Epithelial cell of proximal tubule (primary cell): ENCODE results near the gene LGALSL. TPM values are rescaled to one million over a fixed set of nuclear protein-coding genes. Genes with fewer than 3 reads are reported as not detected.

Experiments
- DNase-seq: peaks from one replicate; pipeline ENCODE4 v3.0.0-alpha.2; 2011; ENCODE audit warnings: low read depth
- H3K4me3 ChIP-seq: 2 replicates; pipeline ENCODE4 v1.5.1; 2011; ENCODE audit warnings: low read depth, mild to moderate bottlenecking, low read length
- CTCF ChIP-seq: conservative IDR thresholded peaks from 2 replicates; pipeline ENCODE4 v1.5.1; 2012; ENCODE audit warnings: low read depth, mild to moderate bottlenecking, low read length
- total RNA-seq: library from RNA; depleted of rRNA; stranded (reverse); fragments of >200 nt; gene quantifications from 2 replicates; pipeline ENCODE4 v1.2.3, GENCODE V29; 2015

LGALSL gene
- total RNA-seq, 1 donor from 2014 or later: 20.1 TPM

DNA sequence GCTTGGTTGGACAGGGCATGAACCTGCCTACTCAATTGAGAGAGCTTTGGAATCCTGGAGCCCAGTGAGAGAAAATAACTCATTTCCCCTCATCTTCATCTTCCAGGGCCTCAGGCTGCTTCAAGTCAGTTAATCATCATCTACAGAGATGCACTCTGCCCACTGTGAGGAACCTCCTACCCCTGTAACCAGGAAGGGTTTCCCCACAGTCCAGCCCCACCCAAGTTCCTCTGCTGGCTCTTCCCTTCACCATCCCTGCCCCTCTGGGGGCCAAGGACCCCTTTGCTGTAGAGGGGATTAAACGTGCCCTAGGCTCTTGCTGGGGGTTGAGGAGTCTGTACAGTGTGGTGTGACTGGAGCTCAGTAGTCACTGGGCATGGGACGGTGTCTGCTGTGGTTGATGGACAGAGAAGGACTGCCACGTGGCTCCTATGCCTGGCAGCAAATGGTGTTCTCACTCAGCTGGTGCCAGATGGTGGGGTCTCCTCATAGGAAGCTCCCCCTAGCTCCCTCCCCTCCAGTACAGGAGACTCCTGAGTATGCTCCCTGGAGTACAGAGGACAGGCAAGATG, 29.5 kb upstream of the LGALSL start:
- no peak for TF ChIP-seq CTCF
- no peak for DNase-seq
- H3K4me3 ChIP-seq: no peak overlapping the region

DNA sequence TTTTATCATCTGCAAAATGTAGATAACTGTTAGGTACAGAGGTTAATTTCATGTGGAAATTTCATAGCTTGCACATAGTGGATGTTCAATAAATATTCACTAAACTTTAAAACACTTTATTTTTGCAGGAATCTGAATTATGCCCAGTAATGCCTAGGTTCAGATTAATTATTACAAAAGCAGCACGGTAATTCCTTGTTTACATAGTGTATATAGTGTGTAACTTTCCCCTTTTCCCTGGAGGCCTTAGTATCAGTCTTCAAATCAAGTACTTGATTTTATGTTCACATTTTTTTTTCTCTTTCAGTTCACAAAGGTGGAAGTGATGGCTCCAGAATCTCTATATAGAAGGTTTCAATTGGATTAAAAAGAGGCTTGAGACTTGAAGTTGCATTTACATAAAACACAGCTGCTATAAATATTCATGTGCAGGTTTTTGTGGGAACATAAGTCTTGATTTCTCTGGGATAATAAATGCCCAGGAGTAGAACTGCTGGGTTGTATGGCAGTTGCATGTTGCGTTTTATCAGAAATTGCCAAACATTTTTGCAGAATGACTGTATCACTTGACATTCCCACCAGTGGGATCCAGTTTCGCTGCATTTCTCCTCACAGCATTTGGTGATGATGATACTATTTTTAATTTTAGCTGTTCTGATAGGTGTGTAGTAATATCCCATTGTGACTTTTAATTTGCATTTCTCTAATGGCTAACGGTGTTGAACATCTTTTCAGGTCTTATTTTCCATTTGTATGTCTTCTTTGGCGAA, 27.6 kb upstream of the LGALSL start:
- TF ChIP-seq CTCF: no peak
- DNase-seq: no peak
- no peak overlapping the region for H3K4me3 ChIP-seq

DNA sequence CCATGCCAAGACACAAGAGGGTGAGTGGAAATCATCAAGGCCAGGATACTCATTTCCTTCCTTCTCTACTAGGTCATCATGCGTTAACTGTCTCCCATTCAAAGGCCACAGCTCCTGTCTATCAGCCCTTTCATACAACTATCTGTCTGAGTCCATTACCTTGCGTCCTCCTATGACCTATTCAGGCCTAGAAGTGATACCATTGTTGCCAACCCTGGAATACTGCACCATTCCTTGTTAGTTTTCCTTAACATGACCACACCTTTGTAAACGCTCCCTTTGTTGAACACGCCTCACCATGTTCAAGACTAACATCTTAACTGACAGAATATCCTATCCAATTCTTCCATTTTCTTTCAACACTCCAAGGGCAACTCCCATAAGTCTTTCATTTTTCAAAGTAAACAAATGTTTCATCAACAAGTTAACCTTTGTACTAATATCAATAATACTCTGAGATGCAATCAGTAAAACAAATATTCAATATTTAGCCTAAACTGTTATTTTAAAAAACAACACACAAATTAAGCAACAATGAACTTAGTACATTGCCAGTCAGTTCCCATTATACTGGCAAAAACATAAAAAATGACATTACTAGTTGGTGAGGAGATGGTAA, 19.8 kb upstream of the LGALSL start:
- H3K4me3 ChIP-seq: no peak overlapping the region
- TF ChIP-seq CTCF: no peak
- DNase-seq: no peak

GRCh38 chr2:64437883-64438282, 16.1 kb upstream of the LGALSL start:
- TF ChIP-seq CTCF: no peak
- no peak overlapping the region for H3K4me3 ChIP-seq
- no peak for DNase-seq

- DNase-seq: no peak
- H3K4me3 ChIP-seq: no peak overlapping the region
- TF ChIP-seq CTCF: no peak
These were observed 14.8 kb upstream of the LGALSL start for GRCh38 chr2:64439194-64439593.

DNA sequence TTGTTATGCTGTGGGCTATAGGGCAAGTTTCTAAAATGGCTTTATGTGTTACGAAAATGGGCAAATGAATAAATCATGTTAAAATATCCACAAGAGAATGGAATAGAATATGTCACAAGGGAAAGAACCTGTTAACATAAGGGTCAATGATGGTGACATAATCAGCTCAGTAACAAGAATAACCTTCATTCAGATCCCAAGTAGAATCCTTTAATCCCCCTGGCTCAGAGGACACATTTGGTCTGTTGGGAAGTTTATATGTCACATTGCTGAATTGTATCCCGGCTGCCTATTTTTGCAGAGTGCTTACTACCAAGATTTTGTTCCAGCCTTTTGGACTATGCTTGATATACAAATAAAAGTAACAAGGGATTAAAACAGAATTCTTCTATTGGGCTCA, 13.1 kb upstream of the LGALSL start:
- TF ChIP-seq CTCF: no peak
- no peak for DNase-seq

GRCh38 chr2:64442277-64442676, 11.7 kb upstream of the LGALSL start:
- no peak for DNase-seq
- no peak overlapping the region for H3K4me3 ChIP-seq
- no peak for TF ChIP-seq CTCF

More for the DNA sequence above, 13.1 kb upstream of the LGALSL start:
- H3K4me3 ChIP-seq: no peak overlapping the region
